GM21717 (cell line): Measurements from ENCODE around the gene HEATR1.

Experiments used
- ATAC-seq: cut with Tn5 transposase; IDR thresholded peaks from one replicate; pipeline ENCODE4 v1.9.1; 2021; ENCODE audit warnings: mild to moderate bottlenecking, moderate library complexity; ENCODE audit not compliant: unreplicated experiment

Gene HEATR1

GRCh38 chr1:236543065-236543669 is 61.1 kb downstream of the HEATR1 start:
- no peak for ATAC-seq

GRCh38 chr1:236541710-236542109 is 62.6 kb downstream of the HEATR1 start:
- ATAC-seq = no peak

- no peak for ATAC-seq
Observed at GRCh38 chr1:236540813-236541465, 63.4 kb downstream of the HEATR1 start.

GRCh38 chr1:236536540-236536939 is 67.8 kb downstream of the HEATR1 start:
- ATAC-seq = no peak

- ATAC-seq = no peak
Observed at GRCh38 chr1:236535662-236536161, 68.6 kb downstream of the HEATR1 start.

GRCh38 chr1:236535190-236535589 is 69.1 kb downstream of the HEATR1 start:
- no peak for ATAC-seq

- ATAC-seq = no peak
Observed at GRCh38 chr1:236534151-236534651, 70.1 kb downstream of the HEATR1 start.

GRCh38 chr1:236532850-236533249 is 71.5 kb downstream of the HEATR1 start:
- no peak for ATAC-seq

GRCh38 chr1:236530959-236531358 is 73.4 kb downstream of the HEATR1 start:
- no peak for ATAC-seq

- ATAC-seq = no peak
Observed at GRCh38 chr1:236530286-236530685, 74.0 kb downstream of the HEATR1 start.

- no peak for ATAC-seq
Observed at GRCh38 chr1:236526079-236526478, 78.2 kb downstream of the HEATR1 start.

GRCh38 chr1:236524895-236525184 is 79.5 kb downstream of the HEATR1 start:
- ATAC-seq = peak; percentile 8

GRCh38 chr1:236524142-236524894 is 80.0 kb downstream of the HEATR1 start:
- ATAC-seq = peak; percentile 88

GRCh38 chr1:236523704-236524141 is 80.6 kb downstream of the HEATR1 start, which contains the start of gene LGALS8:
TSS of gene LGALS8 (plus strand) at chr1:236523982. CDS start at chr1:236526071, 2,089 bp downstream.
- peak; percentile 72 for ATAC-seq

- ATAC-seq = peak; percentile 2
Observed at GRCh38 chr1:236522937-236523703, 81.2 kb downstream of the HEATR1 start.

- ATAC-seq = no peak
Observed at GRCh38 chr1:236520445-236521005, 83.8 kb downstream of the HEATR1 start.

GRCh38 chr1:236518322-236518721 is 86.0 kb downstream of the HEATR1 start:
- no peak for ATAC-seq

GRCh38 chr1:236516929-236517704 is 87.2 kb downstream of the HEATR1 start:
- no peak for ATAC-seq

GRCh38 chr1:236515443-236515958 is 88.8 kb downstream of the HEATR1 start:
- no peak for ATAC-seq
